Panc1 (cell line): ENCODE data around the gene SCAMP5.

Experiments
- CTCF ChIP-seq: fragments of 450-650 bp; IDR thresholded peaks from 2 replicates; pipeline ENCODE4 v1.5.1; 2017; ENCODE audit warnings: mild to moderate bottlenecking
- TCF7L2 ChIP-seq: IDR thresholded peaks from 2 replicates; pipeline ENCODE4 v1.6.1; 2011; ENCODE audit warnings: mild to moderate bottlenecking, low read depth, low read length, inconsistent platforms
- TF ChIP-seq, protein P1 (sequence below), 2 experiments: IDR thresholded peaks; 2 replicates each; pipeline ENCODE4 v1.6.1; 2011 to 2012; ENCODE audit warnings: low read depth in 2 of 2, control low read depth in 1 of 2, low read length in 1 of 2, mild to moderate bottlenecking in 1 of 2, moderate library complexity in 1 of 2; ENCODE audit not compliant: insufficient read depth in 1 of 2

GRCh38 chr15:75002398-75002797, 7.0 kb downstream of the SCAMP5 start:
- TF ChIP-seq CTCF (no peak), TCF7L2 (no peak)
- TF ChIP-seq, protein P1, sequence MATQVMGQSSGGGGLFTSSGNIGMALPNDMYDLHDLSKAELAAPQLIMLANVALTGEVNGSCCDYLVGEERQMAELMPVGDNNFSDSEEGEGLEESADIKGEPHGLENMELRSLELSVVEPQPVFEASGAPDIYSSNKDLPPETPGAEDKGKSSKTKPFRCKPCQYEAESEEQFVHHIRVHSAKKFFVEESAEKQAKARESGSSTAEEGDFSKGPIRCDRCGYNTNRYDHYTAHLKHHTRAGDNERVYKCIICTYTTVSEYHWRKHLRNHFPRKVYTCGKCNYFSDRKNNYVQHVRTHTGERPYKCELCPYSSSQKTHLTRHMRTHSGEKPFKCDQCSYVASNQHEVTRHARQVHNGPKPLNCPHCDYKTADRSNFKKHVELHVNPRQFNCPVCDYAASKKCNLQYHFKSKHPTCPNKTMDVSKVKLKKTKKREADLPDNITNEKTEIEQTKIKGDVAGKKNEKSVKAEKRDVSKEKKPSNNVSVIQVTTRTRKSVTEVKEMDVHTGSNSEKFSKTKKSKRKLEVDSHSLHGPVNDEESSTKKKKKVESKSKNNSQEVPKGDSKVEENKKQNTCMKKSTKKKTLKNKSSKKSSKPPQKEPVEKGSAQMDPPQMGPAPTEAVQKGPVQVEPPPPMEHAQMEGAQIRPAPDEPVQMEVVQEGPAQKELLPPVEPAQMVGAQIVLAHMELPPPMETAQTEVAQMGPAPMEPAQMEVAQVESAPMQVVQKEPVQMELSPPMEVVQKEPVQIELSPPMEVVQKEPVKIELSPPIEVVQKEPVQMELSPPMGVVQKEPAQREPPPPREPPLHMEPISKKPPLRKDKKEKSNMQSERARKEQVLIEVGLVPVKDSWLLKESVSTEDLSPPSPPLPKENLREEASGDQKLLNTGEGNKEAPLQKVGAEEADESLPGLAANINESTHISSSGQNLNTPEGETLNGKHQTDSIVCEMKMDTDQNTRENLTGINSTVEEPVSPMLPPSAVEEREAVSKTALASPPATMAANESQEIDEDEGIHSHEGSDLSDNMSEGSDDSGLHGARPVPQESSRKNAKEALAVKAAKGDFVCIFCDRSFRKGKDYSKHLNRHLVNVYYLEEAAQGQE (IDR thresholded peaks at IDR 0.05; ENCODE audit: insufficient read depth in 1 of 2, low read depth in 2 of 2, low read length in 1 of 2) = no peak
